Measurements from ENCODE around the gene HTT.
"Not testable (repeated sequence)": the region's sequence is repeated elsewhere in the genome, so short reads cannot be mapped to it uniquely, and the experiment has no call there.

HTT gene

DNA sequence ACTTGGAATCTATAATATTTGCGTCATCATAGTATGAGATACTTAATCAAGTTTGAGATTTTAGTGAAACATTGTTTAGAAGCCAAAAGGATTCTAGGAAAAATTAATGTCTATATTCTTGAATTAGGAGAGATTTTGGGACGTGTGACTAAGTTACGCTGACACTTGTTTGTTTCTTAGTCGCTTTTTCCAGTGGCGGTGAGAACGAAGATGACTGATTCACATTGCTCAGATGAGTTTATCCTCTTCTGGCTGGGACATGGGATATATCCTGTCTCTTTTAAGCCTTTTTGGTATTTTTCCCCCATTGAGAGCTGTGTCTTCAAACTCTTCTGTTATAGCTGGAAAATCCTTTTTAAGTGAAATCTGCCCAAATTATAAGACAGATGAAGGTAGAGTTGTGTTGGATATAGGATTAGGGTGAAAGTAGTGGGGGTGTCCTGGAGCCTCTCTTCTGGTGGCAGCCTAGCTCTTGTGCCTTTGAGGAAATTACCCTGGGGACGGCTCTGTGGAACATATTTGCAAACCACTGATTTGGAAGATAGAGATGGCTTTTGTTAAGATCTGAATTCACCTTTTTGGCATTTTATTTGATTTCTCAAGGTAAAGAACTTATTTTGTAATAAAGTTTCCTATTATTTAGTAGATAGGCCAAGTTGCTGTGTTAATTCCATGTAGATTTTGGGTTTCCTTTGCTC is 49.7 kb downstream of the HTT start:
- no peak for DNase-seq

DNA sequence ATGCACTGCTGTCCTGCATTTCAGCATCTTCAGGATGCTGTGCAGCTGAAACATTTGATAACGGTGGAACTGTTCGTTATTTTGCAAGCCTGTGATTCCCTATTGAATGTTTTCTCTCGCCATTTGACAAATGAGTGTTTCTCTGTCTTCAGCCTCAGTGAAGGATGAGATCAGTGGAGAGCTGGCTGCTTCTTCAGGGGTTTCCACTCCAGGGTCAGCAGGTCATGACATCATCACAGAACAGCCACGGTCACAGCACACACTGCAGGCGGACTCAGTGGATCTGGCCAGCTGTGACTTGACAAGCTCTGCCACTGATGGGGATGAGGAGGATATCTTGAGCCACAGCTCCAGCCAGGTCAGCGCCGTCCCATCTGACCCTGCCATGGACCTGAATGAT is 52.6 kb downstream of the HTT start:
- DNase-seq, result no peak

DNA sequence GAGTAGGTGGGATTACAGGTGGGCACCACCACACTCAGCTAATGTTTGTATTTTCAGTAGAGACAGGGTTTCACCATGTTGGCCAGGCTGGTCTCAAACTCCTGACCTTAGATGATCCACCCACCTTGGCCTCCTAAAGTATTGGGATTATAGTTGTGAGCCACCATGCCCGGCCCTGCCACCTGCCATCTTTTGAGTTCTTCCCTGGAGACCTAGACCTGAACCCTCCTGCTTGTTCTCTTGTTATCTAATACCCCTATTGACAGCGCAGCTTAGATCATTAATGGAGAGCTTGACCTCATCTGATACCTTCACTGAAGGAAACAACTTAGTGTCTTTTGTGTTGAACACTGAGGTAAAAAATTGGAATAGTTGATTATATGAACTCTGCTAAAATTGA is 53.6 kb downstream of the HTT start:
- no peak for DNase-seq

DNA sequence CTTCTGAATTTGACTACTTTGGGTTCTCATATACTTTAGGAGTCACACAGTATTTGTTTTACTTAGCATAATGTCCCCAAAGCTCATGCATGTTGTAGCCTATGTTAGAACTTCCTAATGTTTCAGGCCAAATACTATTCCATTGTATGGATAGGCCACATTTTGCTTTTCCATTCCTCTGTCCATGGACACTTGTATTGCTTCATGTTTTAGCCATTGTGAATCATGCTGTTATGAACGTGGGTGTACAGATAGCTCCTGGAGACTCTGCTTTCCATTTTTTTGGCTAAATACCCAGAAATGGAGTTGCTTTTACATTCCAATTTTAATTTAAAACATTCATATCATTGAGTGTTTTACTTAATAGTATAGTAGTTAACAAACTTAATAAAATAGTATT is 54.5 kb downstream of the HTT start:
- no peak for DNase-seq

DNA sequence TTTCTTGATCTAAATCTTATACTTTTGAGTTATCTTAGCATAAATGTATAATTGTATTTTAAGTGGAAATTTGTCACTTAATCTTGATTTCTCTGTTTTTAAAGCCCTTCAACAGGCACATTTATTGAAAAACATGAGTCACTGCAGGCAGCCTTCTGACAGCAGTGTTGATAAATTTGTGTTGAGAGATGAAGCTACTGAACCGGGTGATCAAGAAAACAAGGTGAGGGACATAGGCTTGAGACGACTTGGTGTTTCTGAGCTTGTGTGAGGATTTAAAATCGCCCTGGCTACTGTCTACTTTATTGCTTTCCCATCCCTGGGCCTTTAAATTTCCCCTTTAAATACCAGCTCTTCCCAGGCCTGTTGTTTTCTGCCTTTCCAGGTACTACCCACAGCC is 55.7 kb downstream of the HTT start:
- DNase-seq, result no peak

DNA sequence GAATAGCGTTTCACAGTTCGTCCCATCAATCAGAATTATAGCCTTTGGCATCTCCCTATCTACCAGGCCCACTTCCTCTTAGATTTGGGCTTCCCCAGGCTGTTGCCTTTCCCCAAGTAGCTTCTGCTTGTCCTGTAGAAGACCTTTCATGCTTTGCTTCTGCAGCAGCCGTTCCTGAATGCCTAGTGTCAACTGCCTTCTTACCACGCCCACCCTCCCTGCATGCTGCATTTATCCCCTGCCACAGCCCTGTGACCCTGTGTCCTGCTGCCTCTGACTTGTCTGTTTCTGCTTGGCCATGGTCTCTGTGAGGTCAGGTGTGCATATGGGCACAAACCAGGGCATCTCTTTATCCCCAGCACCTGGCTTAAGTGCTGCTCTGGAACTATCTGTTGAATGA is 56.3 kb downstream of the HTT start:
- DNase-seq, result no peak

DNA sequence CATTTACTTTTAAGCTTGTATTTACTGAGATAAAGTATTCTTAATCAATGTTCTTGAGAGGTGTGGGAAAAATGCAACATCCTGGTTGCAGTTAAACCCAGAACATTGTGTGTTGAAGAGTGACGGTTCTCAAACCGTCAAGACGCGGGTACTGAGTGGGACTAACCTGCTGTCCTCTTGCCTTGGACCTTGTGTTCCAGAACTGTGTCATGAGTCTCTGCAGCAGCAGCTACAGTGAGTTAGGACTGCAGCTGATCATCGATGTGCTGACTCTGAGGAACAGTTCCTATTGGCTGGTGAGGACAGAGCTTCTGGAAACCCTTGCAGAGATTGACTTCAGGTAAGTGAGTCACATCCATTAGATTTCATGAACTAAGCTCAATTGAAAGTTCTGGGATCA is 59.7 kb downstream of the HTT start:
- DNase-seq, result no peak

DNA sequence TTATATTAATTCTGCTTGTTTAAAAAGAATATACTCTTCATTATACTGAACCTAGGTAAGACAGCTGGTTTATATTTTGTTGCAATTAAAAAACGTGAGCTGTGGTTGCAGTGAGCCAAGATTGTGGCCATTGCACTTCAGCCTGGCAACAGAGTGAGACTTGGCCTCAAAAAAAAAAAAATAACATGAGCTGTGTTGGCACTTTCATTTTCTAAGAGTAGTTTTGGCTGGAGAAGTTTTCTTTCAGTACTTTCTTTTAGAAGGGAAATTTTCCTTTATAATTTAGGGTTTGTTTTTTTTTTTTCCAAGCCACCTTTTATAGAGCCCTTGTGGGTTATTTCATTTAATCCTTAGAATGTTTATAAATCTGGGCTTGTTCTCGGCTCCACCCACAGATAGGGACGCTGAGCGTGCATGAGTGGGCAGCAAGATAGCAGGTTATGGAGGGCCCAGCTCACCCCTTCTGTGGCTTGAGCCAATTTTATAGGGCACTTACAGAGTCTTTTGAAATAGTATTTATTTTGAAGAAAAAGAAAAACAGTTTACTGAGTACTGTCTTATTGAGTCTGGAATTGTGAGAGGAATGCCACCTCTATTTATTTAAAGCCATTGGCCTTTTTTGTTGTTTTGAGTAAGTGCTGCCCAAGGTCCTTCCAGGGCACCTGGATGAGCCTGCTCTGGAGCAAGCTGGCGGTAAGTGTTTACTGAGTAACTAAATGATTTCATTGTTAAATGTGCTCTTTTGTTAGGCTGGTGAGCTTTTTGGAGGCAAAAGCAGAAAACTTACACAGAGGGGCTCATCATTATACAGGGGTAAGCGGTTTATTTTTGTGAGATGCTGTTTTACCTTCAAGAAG is 60.9 kb downstream of the HTT start:
- DNase-seq, result no peak

DNA sequence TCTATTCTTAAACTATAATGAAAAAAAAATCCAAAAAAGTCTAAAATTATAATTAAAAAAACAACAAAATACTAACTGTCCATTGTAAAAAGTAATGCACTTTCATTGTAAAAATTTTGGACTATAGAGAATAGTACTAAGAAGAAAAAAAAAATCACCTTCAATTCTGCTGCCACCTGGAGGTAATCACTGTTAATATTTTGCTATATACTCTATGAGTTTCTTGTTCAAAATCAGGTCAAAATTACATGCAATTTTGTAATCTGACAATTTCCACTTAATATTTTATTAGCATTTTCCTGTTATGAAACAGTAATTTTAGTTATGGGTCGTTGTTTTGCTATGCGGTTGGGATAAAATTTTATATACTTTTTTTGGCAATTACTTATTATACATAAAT is 62.0 kb downstream of the HTT start:
- DNase-seq, result peak in 1 of 2 experiments; percentile 22

DNA sequence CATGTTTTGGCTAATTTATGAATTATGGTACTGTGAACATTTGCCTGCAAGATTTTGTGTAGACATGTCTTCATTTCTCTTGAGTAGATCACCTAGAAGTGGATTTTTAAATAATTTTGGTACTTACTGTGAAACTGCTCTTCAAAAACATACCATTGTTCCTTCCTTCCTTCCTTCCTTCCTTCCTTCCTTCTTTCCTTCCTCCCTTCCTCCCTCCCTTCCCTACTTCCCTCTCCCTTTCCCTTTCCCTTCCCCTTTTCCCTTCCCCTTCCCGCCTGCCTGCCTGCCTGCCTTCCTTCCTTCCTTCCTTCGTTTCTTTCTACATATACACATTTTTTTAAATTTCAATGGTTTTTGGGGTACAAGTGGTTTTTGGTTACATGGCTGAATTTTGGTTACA is 63.4 kb downstream of the HTT start:
- no peak for DNase-seq

DNA sequence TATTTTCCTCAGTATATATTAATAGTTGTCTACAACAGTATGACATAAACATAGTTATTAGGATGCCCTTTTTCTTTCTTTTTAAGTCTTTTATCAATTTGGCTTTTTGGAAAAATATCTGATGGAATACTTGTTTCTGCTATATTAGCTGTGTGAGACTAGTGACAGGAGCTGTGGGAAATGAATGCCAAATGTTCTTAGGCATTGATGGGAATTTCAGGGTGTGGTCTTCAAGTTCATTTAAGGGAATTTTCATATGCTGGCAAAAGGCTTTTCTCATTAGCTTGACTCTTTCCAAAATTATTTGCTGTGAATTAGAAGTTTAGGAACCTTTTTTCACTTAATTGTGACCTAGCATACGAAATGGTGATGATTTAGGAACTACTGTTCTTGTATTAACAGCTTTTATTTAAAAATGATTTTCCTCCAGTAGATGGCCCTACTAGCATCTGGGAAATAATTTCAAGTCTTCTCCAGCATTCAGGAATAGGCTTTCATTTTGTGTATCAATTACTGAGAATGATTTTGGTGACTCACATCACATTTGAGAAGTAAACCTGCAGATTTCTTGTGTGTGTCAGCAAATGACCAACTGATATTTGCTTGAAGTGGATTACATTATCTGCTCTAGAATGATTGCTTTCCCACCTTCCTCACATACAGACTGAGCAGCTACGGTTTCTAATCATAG is 70.9 kb downstream of the HTT start:
- DNase-seq, result peak in 1 of 2 experiments; percentile 12

DNA sequence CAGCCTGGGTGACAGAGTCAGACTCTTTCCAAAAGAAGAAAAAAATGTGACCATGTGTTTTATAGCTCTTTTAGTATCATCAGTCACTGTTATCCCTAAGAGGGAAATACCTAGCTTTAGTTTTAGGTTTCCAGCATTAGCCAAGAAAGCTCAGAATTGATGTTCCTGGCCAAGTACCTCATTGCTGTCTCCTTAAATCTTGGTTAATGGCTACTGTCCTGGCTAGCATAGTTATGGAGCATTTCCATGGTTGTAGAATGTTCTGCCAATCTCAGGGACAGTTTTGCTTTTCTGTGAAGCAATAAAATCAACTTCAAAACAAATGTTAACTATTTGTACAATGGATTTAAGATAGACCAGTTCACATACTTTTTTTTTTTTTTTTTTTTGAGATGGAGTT is 74.4 kb downstream of the HTT start:
- no peak for DNase-seq

DNA sequence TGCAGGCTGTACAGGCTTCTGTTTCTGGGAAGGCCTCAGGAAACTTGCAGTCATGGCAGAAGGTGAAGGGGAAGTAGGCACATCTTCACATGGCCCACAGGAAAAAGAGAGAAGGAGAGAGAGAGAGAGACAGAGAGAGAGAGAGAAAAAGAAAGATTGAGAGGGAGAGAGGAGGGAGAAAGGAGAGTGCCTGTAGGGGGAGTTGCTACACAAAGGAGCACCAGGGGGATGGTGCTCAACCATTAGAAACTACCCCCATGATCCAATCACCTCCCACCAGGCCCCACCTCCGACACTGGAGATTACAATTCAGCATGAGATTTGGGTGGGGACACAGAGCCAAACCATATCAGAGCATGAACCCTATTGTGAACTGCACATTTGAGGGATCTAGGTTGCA is 76.8 kb downstream of the HTT start:
- not testable (repeated sequence) for DNase-seq

DNA sequence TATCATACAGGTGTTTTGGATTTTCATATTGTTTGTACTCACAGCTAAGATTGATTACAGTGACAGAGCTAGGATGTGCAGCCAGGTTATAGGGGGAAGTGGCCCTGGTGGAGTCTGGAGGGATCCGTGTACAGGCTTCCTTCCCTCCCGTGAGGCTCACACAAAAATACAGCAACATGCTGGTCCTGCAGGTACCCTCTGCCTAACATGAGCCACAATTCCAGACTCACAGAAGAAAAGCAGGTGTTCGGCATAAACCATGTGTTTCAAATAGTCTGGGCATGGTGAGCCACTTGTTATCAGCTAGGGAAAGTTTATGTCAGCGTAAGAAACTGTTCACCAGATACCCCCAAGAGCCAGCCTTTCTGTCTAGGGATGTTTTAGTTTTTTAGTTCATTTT is 82.9 kb downstream of the HTT start:
- no peak for DNase-seq

DNA sequence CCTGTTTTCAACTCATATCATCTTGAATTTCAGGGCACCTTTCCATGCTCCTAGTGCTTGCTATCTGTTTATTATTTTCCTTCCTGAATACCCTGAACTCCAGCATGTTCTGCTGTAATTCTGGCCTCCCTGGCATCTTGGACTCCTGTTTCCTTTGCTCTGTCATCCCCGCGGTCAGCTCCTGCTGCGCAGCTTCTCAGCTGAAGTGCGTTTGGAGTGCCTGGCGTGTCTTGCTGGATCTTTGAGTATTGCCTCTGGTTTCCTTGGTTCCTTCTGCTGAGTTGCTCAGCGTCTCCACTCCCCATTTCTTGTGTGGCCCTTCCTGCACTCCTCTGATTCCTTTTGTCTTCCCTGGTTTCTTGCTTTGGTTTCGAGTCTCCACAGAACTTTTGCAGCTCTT is 84.4 kb downstream of the HTT start:
- DNase-seq, result no peak

DNA sequence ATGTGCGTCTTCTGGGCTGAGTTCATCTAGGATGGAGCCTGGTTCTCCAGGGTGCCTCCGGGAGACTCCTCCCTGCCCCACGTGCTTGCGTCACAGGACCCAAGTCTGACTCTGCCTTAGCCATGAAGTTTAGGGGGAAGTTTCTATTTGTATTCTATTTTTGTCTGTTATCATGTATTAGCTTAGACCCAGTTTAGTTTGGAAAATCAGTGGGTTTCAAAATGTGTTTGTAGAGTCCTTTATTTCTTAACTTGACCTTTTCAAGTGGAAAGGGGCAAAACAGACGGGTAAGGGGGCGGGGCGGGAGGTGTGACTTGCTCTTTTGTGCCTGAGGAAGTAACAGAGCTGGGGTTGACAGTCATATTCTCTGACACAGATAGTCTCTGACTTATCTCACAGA is 86.0 kb downstream of the HTT start:
- DNase-seq, result no peak

DNA sequence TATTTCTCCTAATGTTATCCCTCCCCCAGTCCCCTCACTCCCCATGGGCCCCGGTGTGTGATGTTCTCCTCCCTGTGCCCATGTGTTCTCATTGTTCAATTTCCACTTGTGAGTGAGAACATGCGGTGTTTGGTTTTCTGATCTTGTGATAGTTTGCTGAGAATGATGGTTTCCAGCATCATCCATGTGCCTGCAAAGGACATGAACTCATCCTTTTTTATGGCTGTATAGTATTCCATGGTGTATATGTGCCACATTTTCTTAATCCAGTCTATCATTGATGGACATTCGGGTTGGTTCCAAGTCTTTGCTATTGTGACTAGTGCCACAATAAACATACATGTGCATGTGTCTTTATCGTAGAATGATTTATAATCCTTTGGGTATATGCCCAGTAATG is 86.6 kb downstream of the HTT start:
- not testable (repeated sequence) for DNase-seq

DNA sequence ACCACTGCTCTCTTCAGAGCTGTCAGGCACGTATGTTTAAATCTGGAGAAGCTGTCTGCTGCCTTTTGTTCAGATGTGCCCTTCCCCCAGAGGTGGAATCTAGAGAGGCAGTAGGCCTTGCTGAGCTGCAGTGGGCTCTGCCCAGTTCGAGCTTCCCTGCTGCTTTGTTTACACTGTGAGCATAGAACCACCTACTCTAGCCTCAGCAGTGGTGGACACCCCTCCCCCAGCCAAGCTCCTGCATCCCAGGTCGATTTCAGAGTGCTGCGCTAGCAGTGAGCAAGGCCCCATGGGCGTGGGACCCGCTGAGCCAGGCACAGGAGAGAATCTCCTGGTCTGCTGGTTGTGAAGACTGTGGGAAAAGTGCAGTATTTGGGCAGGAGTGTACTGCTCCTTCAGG is 92.0 kb downstream of the HTT start:
- DNase-seq, result not testable (repeated sequence)

DNA sequence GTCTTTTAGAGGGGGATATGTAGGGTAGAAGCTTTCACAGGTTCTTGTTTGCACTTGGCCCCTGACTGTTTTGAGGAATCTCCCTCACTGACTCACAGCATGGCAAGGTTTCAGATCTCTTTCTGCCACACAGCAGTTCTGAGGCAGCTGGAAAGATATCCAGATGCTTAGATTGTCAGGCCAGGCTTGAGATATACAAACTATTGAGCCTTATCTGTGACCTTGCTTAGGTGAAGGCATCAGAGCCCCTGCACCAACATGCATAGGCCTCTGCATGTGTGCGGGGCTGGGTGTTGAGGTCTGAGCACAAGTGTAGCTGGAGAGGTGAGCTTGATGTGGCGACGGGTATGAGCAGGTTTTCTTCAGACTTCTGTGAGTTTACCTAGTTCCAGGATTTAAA is 93.5 kb downstream of the HTT start:
- DNase-seq, result no peak

DNA sequence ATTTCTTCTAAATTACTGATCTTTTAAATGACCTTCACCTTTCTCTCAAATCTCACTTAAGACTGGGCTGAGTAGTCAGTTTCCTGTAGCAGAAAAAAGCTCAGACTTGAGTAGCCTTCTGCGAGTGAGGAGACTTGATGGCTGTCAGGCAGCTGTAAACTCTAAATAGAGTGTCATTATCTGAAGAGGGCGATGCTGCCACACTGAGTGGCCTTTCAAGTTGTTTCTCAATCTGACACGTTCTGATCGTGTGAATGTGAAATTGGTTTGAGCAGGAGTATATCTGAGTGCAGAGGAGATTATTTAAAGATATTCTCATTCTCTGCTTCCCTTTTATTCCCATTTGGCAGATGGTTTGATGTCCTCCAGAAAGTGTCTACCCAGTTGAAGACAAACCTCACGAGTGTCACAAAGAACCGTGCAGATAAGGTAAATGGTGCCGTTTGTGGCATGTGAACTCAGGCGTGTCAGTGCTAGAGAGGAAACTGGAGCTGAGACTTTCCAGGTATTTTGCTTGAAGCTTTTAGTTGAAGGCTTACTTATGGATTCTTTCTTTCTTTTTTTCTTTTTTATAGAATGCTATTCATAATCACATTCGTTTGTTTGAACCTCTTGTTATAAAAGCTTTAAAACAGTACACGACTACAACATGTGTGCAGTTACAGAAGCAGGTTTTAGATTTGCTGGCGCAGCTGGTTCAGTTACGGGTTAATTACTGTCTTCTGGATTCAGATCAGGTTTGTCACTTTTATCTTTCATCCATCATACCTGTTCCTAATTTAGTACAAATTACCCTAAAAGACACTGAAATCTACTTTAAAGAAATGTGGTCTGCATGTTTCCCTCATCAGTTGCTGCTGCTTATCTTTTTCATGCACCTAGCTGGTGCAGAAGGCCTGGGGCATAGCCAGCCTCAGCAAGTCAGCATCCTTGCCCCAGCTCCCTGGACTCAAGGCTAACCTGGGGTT is 100.2 kb downstream of the HTT start:
- DNase-seq, result no peak

DNA sequence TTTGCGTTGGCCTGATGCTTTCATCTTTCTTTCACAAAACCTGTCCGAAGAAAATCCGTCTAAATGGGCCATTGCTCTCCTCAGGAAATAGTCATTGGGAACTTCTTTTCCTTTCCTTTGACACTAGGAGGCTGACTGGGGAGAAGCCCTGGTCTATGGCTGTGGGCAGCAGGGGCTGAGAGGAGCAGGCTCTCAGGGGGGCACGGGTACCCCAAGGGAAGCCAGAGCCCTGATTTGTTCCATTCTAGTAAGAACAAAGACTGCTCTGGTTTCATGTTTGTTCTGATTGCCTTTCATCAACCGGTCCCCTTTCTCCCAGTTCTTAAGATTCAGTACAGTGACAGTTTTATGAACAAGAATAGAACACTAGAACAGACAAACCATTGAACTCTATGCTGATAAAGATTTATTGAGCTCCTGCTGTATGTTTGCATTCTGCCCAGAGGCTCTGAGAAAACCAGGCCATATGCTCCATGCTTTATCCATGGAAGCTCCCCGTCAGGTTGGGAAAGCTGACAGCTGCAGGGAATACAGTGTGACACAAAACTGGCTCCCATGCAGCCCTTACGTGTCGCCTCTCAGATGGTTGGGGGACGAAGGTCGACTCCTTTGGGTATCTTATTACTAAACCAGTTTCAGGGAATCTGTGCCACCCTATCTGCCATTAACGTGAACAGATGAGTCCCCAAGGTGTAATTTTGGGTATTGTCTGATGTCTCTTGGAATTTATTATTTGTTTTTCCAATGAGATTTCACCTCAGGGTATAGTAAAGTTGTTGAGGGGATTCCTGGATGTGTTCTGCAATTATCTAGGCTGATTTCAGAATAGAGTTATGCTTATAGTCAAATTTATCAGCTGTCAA is 102.1 kb downstream of the HTT start:
- DNase-seq, result no peak

DNA sequence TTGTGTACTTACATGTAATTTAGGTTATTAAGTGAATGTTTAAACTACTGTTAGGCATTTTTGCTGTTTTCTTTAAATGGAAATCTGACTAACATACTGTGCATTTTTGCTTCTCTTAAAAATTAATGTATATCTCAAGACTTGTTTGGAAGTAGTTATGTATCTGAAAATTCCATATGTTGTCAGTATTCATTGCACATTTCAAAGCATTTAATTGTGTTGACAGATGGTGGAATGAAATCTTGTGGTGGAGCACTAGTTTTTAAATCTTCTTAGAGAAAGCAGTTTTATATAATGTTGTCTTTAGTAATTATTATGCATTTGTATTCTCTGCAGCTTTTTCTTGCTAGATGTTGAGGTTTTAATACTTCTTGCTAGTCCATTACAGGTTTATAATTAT is 102.9 kb downstream of the HTT start:
- DNase-seq, result no peak

Data from SW 1271 (cell line).